COLO829 (cell line): ENCODE measurements around the gene ATG7.
"Not testable (repeated sequence)": the region's sequence is repeated elsewhere in the genome, so short reads cannot be mapped to it uniquely, and the experiment has no call there.

Source experiments
- DNase-seq: peaks from one replicate; pipeline ENCODE4 v3.0.0; 2012; ENCODE audit warnings: low spot score

ATG7 gene

DNA sequence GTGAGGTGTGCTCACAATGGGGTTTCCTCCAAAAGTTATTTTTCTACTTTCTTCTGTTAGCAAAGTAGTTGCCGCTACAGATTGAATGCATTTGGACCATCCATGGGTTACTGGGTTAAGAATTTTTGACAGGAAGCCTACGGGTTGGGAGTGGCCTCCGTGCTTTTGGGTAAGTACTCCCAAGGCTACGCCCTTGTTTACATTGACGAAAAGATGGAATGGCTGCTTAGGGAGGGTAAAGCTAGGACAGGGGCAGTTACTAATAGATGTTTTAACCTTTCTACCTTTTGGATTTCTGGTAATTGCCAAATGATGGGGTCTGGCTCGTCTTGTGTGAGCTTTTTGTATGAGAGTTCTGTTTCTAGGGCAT is 20.4 kb upstream of the ATG7 start:
- DNase-seq = no peak

DNA sequence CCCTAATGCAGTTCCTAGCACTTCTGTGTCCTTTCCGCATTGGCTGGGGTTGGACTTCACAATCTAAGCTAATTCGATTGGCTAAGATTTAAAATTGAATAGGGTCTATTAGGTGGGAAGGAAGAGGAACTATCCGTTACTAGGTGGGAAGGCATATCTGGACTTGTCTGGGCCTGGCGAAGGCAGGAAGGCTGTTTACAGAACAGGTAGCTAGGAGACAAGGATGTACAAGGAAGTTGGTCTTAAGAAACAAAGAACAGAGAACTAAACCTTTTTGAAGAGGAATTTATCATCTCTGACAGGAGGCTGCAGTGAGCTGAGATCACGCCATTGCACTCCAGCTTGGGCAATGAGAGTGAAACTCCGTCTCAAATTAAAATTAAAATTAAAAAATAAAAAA is 17.3 kb upstream of the ATG7 start:
- DNase-seq = no peak

GRCh38 chr3:11255537-11255936 is 16.7 kb upstream of the ATG7 start:
- DNase-seq = not testable (repeated sequence)

DNA sequence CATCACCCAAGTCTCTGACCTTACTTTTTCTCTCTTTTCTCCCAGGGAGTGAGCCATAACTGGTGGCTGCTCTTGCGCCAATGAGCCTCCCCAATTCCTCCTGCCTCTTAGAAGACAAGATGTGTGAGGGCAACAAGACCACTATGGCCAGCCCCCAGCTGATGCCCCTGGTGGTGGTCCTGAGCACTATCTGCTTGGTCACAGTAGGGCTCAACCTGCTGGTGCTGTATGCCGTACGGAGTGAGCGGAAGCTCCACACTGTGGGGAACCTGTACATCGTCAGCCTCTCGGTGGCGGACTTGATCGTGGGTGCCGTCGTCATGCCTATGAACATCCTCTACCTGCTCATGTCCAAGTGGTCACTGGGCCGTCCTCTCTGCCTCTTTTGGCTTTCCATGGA is 13.2 kb upstream of the ATG7 start:
- DNase-seq = no peak

DNA sequence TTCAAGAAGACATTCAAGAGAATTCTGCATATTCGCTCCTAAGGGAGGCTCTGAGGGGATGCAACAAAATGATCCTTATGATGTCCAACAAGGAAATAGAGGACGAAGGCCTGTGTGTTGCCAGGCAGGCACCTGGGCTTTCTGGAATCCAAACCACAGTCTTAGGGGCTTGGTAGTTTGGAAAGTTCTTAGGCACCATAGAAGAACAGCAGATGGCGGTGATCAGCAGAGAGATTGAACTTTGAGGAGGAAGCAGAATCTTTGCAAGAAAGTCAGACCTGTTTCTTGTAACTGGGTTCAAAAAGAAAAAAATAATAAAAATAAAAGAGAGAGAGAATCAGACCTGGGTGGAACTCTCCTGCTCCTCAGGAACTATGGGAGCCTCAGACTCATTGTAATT is 11.7 kb upstream of the ATG7 start:
- no peak for DNase-seq

DNA sequence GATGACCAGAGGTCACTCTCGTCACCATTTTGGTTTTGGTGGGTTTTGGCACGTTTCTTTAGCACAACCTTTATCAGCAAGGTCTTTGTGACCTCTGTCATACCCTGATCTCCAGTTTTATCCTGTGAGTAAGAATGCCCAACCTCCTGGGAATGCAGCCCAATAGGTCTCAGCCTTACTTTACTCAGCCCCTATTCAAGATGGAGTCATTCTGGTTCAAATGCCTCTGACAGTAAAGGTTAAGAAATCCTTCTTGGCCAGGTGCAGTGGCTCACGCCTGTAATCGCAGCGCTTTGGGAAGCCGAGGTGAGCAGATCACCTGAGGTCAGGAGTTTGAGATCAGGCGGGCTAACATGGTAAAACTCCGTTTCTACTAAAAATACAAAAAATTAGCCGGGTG is 3.2 kb upstream of the ATG7 start:
- DNase-seq = no peak

DNA sequence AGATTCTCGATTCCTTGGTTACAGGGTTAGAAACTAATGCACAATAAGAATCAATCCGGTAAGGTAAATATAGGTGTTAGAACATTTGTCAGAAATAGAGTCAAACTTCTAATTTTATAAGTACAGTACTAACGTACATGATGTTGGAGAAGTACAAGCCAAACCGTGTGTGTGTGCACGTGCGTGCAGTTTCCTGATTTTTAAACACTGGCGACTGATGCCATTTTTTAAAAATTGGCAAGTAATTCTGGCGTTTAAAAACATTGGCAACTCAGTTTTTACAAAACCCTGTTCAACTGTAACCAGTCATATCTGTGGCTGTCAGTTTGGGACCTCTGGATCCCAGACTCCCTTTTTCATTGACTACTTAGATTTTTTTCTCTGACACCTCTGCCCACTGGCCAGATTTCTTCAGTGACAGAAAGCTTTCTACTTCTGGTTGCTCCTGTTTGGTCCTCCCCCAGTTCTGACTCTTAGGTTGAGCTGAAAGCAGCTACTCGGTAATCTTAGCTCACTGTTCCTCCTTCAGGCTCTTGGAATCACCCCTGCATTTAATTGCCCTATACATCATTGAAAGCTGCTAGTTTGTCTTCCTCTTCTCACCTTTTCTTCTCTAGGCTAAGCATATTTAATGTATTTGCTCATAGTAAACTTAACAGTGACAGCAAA is 843 bp downstream of the ATG7 start:
- no peak for DNase-seq

GRCh38 chr3:11273891-11274291 is 1.7 kb downstream of the ATG7 start:
- DNase-seq = no peak

GRCh38 chr3:11274566-11275142 is 2.5 kb downstream of the ATG7 start:
- no peak for DNase-seq

DNA sequence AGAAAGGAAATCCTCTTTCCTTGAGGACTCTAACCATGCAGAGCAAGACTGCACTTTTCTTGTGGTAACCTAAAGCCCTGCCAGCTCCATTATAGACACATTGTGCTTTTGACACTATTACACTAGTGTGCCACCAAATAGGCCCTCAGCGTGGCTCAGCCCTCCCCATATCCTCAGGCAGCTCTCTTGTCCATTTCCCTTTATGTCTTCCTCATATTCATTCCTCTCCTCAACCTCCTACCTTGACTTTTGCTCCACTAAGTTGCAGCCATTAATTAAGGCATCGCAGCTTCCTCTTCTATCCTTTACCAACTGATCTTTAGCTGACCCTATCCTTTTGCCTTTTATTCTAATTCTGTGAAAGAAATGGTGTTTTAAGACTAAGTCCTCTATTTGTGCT is 3.7 kb downstream of the ATG7 start:
- DNase-seq = no peak

GRCh38 chr3:11276901-11277300 is 4.7 kb downstream of the ATG7 start:
- no peak for DNase-seq

- no peak for DNase-seq
Observed at GRCh38 chr3:11282250-11283138, 10.3 kb downstream of the ATG7 start.

DNA sequence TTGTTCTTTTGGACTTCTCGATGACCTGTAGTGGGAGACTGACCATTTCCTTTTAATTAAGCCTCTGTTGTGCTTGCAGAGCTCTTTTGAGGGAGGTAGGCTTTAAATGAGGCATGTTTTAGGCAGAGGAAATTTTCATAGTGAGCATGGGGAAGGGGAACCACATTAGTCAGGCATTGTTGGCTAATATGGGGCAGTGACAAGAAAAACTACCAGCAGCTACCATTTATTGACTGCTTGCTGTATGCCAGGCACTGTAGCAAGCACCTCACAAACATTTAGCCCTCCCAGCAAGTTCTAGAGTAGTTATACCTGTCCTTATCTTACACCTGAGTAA is 10.9 kb downstream of the ATG7 start:
- DNase-seq = no peak

DNA sequence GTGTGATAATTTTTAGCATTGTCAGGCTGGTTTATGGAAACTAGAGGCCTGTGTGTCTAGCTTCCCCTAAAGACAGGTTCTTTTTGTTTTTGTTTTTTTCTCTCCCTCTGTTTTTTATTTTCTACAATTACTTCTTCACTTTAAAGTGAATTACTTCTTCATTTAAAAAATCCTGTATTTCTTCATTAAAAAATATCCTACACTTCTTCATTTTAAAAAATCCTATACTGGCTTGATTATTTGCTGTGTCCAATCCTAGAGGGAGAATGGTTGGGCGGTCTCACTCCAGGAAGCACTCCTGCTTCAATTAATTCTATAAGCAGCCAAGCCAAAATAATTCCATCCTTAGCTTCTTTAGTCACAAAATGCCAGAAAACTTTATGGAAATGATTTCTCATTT is 11.8 kb downstream of the ATG7 start:
- DNase-seq = no peak

- DNase-seq = no peak
Observed at GRCh38 chr3:11285471-11285870, 13.3 kb downstream of the ATG7 start.

DNA sequence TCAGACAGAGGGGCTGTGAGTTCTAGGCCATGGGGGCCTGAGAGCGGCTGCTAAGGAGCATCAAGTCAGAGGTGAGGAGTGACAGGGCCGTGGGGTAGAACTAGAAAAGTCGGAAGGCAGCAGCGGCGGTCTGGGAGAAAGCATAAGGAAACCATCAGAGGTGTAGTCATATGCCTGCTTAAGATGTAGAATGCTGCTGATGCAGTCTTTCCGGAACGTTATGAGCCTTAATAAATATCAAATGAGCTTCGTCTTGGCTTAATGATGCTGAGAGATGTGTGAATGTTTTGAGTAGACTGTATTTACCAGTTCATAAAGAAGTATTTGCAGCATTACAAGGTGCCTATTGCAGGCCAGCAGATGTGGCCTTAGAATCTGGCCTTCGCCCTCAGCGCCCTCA is 15.2 kb downstream of the ATG7 start:
- DNase-seq = no peak

DNA sequence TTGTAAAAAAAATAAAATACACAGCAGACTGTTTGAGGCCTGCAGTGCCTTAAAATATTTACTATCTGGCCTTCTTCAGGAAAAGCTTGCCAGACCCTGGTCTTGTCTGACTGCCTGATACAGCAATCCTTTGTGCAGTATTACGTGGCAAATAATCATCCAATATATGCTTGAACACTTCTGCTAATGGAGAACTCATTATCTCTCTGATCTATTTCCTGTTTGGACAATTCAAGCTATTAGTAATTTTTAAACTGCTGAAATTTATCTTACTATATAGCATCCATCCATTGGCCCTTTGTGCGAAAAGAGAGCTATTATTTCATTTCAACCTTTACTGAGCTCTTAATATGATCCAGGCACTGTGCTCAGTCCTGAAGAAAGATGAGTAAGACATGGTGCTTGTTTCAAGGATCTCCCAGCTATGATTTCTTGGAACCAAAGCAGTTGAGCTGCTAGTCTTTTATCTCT is 15.9 kb downstream of the ATG7 start:
- no peak for DNase-seq

GRCh38 chr3:11288786-11289637 is 16.8 kb downstream of the ATG7 start:
- no peak for DNase-seq

- DNase-seq = no peak
Observed at GRCh38 chr3:11289864-11290263, 17.7 kb downstream of the ATG7 start.

GRCh38 chr3:11290743-11291680 is 18.8 kb downstream of the ATG7 start:
- no peak for DNase-seq

DNA sequence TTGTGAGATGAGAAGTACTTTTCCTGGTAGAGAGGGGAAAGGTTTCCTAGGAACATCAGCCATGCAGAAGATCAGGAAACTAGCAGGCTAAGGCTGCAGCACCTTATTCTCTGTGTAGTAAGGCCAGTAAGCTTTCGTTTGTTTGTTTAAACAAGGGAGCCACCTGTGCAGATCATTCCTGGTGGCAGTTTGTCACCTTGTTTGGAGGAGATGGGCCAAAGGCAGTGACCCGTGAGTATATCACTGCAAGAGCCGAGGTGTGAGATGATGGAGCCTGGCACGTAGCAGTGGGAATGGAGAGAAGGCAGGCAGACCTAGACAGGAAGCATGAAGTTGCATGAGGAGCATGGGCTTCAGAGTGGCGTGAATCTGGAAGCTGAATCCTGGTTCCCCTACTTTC is 19.6 kb downstream of the ATG7 start:
- DNase-seq = no peak
